Thyroid gland (tissue), 4 donors: ENCODE data around the gene TNFSF9. TPM values are rescaled to one million over a fixed set of nuclear protein-coding genes. Genes with fewer than 3 reads are reported as not detected.
"Not testable (repeated sequence)": the region's sequence is repeated elsewhere in the genome, so short reads cannot be mapped to it uniquely, and the experiment has no call there.

Experiments used
- DNase-seq, 2 donors: peaks; one replicate each; pipeline ENCODE4 v3.0.0-alpha.2; 2019
- H3K27ac ChIP-seq, 3 donors: fragments of 200-600 bp; sonication (generic); 1 replicate in 2 of 3; 2 replicates in 1 of 3; pipeline ENCODE4 v1.5.1; 2016 to 2019; ENCODE audit warnings: mild to moderate bottlenecking in 1 of 3, moderate library complexity in 1 of 3
- H3K27me3 ChIP-seq: fragments of 200-600 bp; sonication (generic); one replicate; pipeline ENCODE4 v1.5.1; 2019
- H3K36me3 ChIP-seq, 2 donors: fragments of 200-600 bp; sonication (generic); one replicate each; pipeline ENCODE4 v1.5.1; 2016 to 2019
- H3K4me1 ChIP-seq, 2 donors: fragments of 200-600 bp; sonication (generic); one replicate each; pipeline ENCODE4 v1.5.1; 2017 to 2019
- H3K4me3 ChIP-seq, 3 donors: fragments of 200-600 bp; sonication (generic); replicated peaks in 1 of 3; 1 replicate in 2 of 3; 2 replicates in 1 of 3; pipeline ENCODE4 v1.5.1; 2016; ENCODE audit warnings: mild to moderate bottlenecking in 1 of 3
- H3K9me3 ChIP-seq: fragments of 200-600 bp; sonication (generic); one replicate; pipeline ENCODE4 v1.5.1; 2017
- POLR2A ChIP-seq, 2 donors: fragments of 450-650 bp; IDR thresholded peaks; one replicate each; pipeline ENCODE4 v1.6.1; 2017; ENCODE audit warnings: antibody characterized with exemption in 2 of 2, mild to moderate bottlenecking in 2 of 2, moderate library complexity in 1 of 2
- WGBS, 2 donors: methylation state at CpG; one replicate each; pipeline ENCODE4 v1.1.5; 2017; 5-methylcytosine and 5-hydroxymethylcytosine counted together
- intact Hi-C: fragments of 100-400 bp; cut with DNase I; formaldehyde crosslinking; loops from one replicate; pipeline ENCODE4 v1.15.1; 2023
- total RNA-seq, 4 donors: library from RNA; depleted of rRNA; stranded (reverse); fragments of >200 nt; gene quantifications; one replicate each; pipeline ENCODE4 v1.2.3, GENCODE V29; 2016
- TF ChIP-seq, protein P1 (sequence below), 6 experiments: fragments of 200-600 bp in 3 of 6; fragments of 450-650 bp in 3 of 6; sonication (generic) in 3 of 6; IDR thresholded peaks; one replicate each; pipeline ENCODE4 v1.5.1; 2016 to 2019; ENCODE audit warnings: antibody characterized with exemption in 6 of 6, mild to moderate bottlenecking in 2 of 6, inconsistent platforms in 1 of 6, moderate library complexity in 1 of 6

Gene TNFSF9
- total RNA-seq, 4 donors from 2014 or later: 0.45 to 0.54 TPM; not detected in 2

DNA sequence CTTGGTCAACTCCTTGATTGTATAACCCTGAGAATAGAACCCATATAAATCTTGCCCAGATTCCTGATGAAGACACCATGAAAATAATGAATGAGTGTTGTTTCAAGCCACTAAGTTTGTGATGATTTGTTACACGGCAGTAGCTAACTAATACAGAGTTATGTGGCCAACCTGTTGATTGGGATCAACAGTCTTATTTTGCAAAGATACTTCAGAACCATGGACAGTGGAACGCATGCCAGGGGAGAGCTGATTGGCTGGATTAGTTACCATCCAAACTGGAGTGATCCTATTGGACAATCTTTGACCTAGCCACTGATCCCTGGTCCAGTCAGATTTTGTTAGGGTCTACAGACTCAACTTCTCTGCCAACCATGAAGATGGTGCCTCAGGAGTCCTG, 33.6 kb downstream of the TNFSF9 start:
- DNase-seq: no peak
- WGBS, 2 donors: 72 to 77% methylated on average over 2 of the region's 2 CpGs
- intact Hi-C loops: no loop called here
- H3K4me1 ChIP-seq: no peaks in the 10 kb centered on the region
- H3K36me3 ChIP-seq: no peaks in the 10 kb centered on the region
- TF ChIP-seq POLR2A (IDR thresholded peaks at IDR 0.05): no peak
- TF ChIP-seq, protein P1, sequence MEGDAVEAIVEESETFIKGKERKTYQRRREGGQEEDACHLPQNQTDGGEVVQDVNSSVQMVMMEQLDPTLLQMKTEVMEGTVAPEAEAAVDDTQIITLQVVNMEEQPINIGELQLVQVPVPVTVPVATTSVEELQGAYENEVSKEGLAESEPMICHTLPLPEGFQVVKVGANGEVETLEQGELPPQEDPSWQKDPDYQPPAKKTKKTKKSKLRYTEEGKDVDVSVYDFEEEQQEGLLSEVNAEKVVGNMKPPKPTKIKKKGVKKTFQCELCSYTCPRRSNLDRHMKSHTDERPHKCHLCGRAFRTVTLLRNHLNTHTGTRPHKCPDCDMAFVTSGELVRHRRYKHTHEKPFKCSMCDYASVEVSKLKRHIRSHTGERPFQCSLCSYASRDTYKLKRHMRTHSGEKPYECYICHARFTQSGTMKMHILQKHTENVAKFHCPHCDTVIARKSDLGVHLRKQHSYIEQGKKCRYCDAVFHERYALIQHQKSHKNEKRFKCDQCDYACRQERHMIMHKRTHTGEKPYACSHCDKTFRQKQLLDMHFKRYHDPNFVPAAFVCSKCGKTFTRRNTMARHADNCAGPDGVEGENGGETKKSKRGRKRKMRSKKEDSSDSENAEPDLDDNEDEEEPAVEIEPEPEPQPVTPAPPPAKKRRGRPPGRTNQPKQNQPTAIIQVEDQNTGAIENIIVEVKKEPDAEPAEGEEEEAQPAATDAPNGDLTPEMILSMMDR (IDR thresholded peaks at IDR 0.05): no peak
- no peak overlapping the region for H3K4me3 ChIP-seq
- H3K9me3 ChIP-seq: no peaks in the 10 kb centered on the region
- H3K27ac ChIP-seq: no peak overlapping the region
- no peaks in the 10 kb centered on the region for H3K27me3 ChIP-seq

DNA sequence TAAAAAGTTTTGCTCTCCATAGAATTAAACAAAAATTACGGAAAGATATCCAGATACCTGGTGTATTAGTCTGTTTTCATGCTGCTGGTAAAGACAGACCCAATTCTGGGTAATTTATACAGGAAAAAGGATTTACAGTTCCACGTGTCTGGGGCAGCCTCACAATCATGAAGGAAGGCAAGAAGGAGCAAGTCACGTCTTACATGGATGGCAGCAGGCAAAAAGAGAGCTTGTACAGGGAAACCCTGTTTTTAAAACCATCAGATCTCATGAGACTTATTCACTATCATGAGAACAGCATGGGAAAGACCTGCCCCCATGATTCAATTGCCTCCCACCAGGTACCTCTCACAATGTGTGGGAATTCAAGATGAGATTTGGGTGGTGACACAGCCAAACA, 35.9 kb downstream of the TNFSF9 start:
- 69 to 73% methylated on average over 3 of the region's 3 CpGs for WGBS, 2 donors
- H3K9me3 ChIP-seq, DNase-seq, H3K4me3 ChIP-seq, H3K27ac ChIP-seq, H3K27me3 ChIP-seq, intact Hi-C loops, H3K4me1 ChIP-seq, H3K36me3 ChIP-seq: not testable (repeated sequence)

DNA sequence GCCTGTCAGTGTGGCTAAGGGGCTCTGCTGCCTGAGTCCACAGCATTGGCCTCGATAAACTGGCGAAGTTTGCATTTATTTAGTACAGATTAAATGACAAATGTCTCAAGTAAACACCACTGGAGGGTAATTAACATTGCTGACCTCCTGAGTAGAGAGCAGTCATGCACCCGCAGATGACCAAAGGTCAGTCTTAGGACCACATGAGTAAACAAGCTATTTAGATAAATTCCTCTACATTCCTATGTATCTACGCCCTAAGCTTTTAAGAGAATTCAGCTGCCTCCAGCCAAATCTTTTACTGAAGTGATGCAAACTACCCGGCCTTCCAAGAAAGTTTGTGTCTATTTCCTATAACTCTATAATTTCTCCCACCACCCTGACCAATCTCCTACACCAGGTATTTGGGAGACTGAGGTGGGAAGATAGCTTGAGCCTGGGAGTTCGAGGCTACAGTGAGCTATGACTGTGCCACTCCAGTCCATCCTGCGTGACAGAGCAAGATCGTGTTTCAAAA, 37.2 kb downstream of the TNFSF9 start:
- H3K9me3 ChIP-seq: no peaks in the 10 kb centered on the region
- no peaks in the 10 kb centered on the region for H3K36me3 ChIP-seq
- no peaks in the 10 kb centered on the region for H3K4me1 ChIP-seq
- no peaks in the 10 kb centered on the region for H3K27me3 ChIP-seq
- TF ChIP-seq, protein P1 (IDR thresholded peaks at IDR 0.05): no peak
- no peak for TF ChIP-seq POLR2A (IDR thresholded peaks at IDR 0.05)
- no peak overlapping the region for H3K4me3 ChIP-seq
- 68 to 74% methylated on average over 8 of the region's 8 CpGs for WGBS, 2 donors
- no peak overlapping the region for H3K27ac ChIP-seq
- no peak for DNase-seq
- intact Hi-C loops: no loop called here

DNA sequence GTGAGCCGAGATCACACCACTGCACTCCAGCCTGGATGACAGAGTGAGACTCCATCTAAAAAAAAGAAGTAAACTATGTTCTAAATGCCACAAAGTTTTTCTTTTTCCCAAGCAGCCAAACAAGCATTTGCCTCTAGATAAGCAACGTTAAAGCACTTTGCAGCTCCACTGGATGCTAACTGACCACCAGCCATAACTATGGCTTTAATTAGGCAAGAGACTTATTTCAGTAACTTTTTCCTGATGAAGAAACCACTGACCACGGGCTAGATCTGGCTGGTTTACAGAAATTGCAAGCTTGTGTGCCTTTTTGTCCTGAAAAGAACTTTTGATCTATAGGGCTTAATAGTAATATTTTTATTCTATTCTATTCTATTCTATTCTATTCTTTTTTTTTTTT, 38.0 kb downstream of the TNFSF9 start:
- no peak overlapping the region for H3K27ac ChIP-seq
- H3K4me1 ChIP-seq: no peaks in the 10 kb centered on the region
- WGBS, 2 donors: 66 to 67% methylated on average over 3 of the region's 3 CpGs
- DNase-seq: no peak
- H3K9me3 ChIP-seq: no peaks in the 10 kb centered on the region
- no peak for TF ChIP-seq POLR2A (IDR thresholded peaks at IDR 0.05)
- TF ChIP-seq, protein P1 (IDR thresholded peaks at IDR 0.05): no peak
- H3K36me3 ChIP-seq: no peaks in the 10 kb centered on the region
- H3K4me3 ChIP-seq: no peak overlapping the region
- intact Hi-C loops: no loop called here
- no peaks in the 10 kb centered on the region for H3K27me3 ChIP-seq

DNA sequence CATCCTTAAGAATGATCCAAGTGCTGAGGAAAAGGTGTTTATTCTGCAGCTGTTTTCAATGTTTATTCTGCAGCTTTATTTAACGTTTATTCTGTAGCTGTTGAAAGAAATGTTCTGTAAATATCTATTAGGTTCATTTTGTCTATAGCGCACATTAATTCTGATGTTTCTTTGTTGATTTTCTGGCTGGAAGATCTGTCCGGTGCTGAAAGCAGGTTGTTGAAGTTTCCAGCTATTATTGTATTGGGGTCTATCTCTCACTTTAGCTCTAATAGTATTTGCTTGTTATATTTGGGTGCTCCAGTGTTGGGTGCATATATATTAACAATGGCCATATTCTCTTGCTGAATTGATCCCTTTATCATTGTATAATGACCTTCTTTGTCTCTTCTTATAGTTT, 39.9 kb downstream of the TNFSF9 start:
- no peak for DNase-seq
- Histone ChIP-seq H3K36me3 (no peaks in the 10 kb centered on the region), H3K27ac (no peak overlapping the region), H3K4me1 (no peaks in the 10 kb centered on the region), H3K9me3 (no peaks in the 10 kb centered on the region), H3K27me3 (no peaks in the 10 kb centered on the region), H3K4me3 (no peak overlapping the region)
- TF ChIP-seq, protein P1 (IDR thresholded peaks at IDR 0.05): no peak
- TF ChIP-seq POLR2A (IDR thresholded peaks at IDR 0.05): no peak
- 54 to 82% methylated on average over 3 of the region's 3 CpGs for WGBS, 2 donors
- intact Hi-C loops: no loop called here

DNA sequence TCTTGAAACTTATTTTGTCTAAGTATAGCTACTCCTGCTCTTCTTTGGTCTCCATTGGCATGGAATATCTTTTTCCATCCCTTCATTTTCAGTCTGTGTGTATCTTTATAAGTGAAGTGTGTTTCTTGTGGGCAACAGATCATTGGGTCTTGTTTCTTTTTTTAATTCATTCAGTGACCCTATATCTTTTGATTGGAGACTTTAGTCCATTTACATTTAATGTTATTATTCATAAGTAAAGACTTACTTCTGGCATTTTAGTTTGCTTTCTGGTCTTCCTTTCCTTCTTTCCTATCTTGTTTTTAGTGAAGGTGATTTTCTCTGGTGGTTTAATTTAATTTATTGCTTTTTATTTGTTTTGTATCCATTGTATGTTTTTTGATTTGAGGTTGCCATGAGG, 40.3 kb downstream of the TNFSF9 start:
- intact Hi-C loops: no loop called here
- Histone ChIP-seq H3K4me1 (no peaks in the 10 kb centered on the region), H3K4me3 (no peak overlapping the region), H3K9me3 (no peaks in the 10 kb centered on the region), H3K27ac (no peak overlapping the region), H3K36me3 (no peaks in the 10 kb centered on the region), H3K27me3 (no peaks in the 10 kb centered on the region)
- DNase-seq: no peak
- TF ChIP-seq, protein P1 (IDR thresholded peaks at IDR 0.05): no peak
- no peak for TF ChIP-seq POLR2A (IDR thresholded peaks at IDR 0.05)
